ENCODE results near the gene PTGS2. TPM values are rescaled to one million over a fixed set of nuclear protein-coding genes. Genes with fewer than 3 reads are reported as not detected.

The PTGS2 gene
- total RNA-seq, 1 donor from 2014 or later = 2.8 TPM

GRCh38 chr1:186681121-186681520 lies 898 bp upstream of the PTGS2 start:
- H3K9me3 Mint-ChIP-seq (ENCODE audit: low read depth) = peaks cover 3% of the 10 kb centered on the region

GRCh38 chr1:186679924-186680244 lies 339 bp downstream of the PTGS2 start:
- peak overlapping the region; percentile 92 for H3K4me3 Mint-ChIP-seq (ENCODE audit: unreplicated experiment)
- H3K27ac Mint-ChIP-seq (ENCODE audit: unreplicated experiment) = no peak overlapping the region
- peaks cover 6% of the 10 kb centered on the region for H3K36me3 Mint-ChIP-seq (ENCODE audit: low read depth)
- H3K4me1 Mint-ChIP-seq (ENCODE audit: low read depth) = peaks cover 23% of the 10 kb centered on the region
- peaks cover 4% of the 10 kb centered on the region for H3K27me3 Mint-ChIP-seq (ENCODE audit: low read depth)
- no peak for TF ChIP-seq CTCF (IDR thresholded peaks at IDR 0.05)
- DNase-seq (ENCODE audit: low spot score) = no peak
- no peaks in the 10 kb centered on the region for H3K9me3 Mint-ChIP-seq (ENCODE audit: low read depth)

More at GRCh38 chr1:186681121-186681520, 898 bp upstream of the PTGS2 start:
- peaks cover 4% of the 10 kb centered on the region for H3K27me3 Mint-ChIP-seq (ENCODE audit: low read depth)
- H3K4me3 Mint-ChIP-seq (ENCODE audit: unreplicated experiment) = peak overlapping the region; percentile 92
- H3K27ac Mint-ChIP-seq (ENCODE audit: unreplicated experiment) = peak overlapping the region; percentile 92
- no peak for TF ChIP-seq CTCF (IDR thresholded peaks at IDR 0.05)
- no peak for DNase-seq (ENCODE audit: low spot score)
- H3K36me3 Mint-ChIP-seq (ENCODE audit: low read depth) = peaks cover 6% of the 10 kb centered on the region
- peaks cover 23% of the 10 kb centered on the region for H3K4me1 Mint-ChIP-seq (ENCODE audit: low read depth)

GRCh38 chr1:186678155-186678554 lies 2.1 kb downstream of the PTGS2 start:
- no peak for TF ChIP-seq CTCF (IDR thresholded peaks at IDR 0.05)
- no peak for DNase-seq (ENCODE audit: low spot score)
- peaks cover 13% of the 10 kb centered on the region for H3K36me3 Mint-ChIP-seq (ENCODE audit: low read depth)
- H3K4me3 Mint-ChIP-seq (ENCODE audit: unreplicated experiment) = no peak overlapping the region
- H3K4me1 Mint-ChIP-seq (ENCODE audit: low read depth) = peaks cover 23% of the 10 kb centered on the region
- H3K9me3 Mint-ChIP-seq (ENCODE audit: low read depth) = no peaks in the 10 kb centered on the region
- no peaks in the 10 kb centered on the region for H3K27me3 Mint-ChIP-seq (ENCODE audit: low read depth)
- H3K27ac Mint-ChIP-seq (ENCODE audit: unreplicated experiment) = no peak overlapping the region

GRCh38 chr1:186672596-186672995 lies 7.6 kb downstream of the PTGS2 start:
- Mint-ChIP-seq H3K27ac (ENCODE audit: unreplicated experiment) (no peak overlapping the region), H3K36me3 (ENCODE audit: low read depth) (peaks cover 15% of the 10 kb centered on the region), H3K4me1 (ENCODE audit: low read depth) (no peaks in the 10 kb centered on the region), H3K9me3 (ENCODE audit: low read depth) (peaks cover 4% of the 10 kb centered on the region), H3K4me3 (ENCODE audit: unreplicated experiment) (no peak overlapping the region), H3K27me3 (ENCODE audit: low read depth) (no peaks in the 10 kb centered on the region)
- no peak for DNase-seq (ENCODE audit: low spot score)
- TF ChIP-seq CTCF (IDR thresholded peaks at IDR 0.05) = no peak

- no peak for DNase-seq (ENCODE audit: low spot score)
- H3K36me3 Mint-ChIP-seq (ENCODE audit: low read depth) = peaks cover 14% of the 10 kb centered on the region
- H3K4me1 Mint-ChIP-seq (ENCODE audit: low read depth) = no peaks in the 10 kb centered on the region
- H3K4me3 Mint-ChIP-seq (ENCODE audit: unreplicated experiment) = no peak overlapping the region
- no peak for TF ChIP-seq CTCF (IDR thresholded peaks at IDR 0.05)
- no peaks in the 10 kb centered on the region for H3K27me3 Mint-ChIP-seq (ENCODE audit: low read depth)
- peaks cover 4% of the 10 kb centered on the region for H3K9me3 Mint-ChIP-seq (ENCODE audit: low read depth)
- H3K27ac Mint-ChIP-seq (ENCODE audit: unreplicated experiment) = no peak overlapping the region
Observed at GRCh38 chr1:186672131-186672530, 8.1 kb downstream of the PTGS2 start.
